HepG2 (cell line): ENCODE results near the gene ANKK1. TPM values are rescaled to one million over a fixed set of nuclear protein-coding genes. Genes with fewer than 3 reads are reported as not detected.

Source experiments
- ATAC-seq: fragments of 200-7000 bp; cut with Tn5 transposase; 3 replicates; pipeline ENCODE4 v1.9.1; 2020; ENCODE audit warnings: mild to moderate bottlenecking, moderate library complexity
- BruUV-seq: library from RNA; stranded (reverse); fragments of 400-500 nt; replicated peaks from 2 replicates; lab custom pipeline; 2021; lab: Mats Ljungman, UMichigan
- CTCF ChIA-PET: fragments of 300-600 bp; formaldehyde crosslinking; extraction: SDS; loops from one replicate; lab custom pipeline; 2021; ENCODE audit warnings: low total read pairs, inconsistent platforms, low intra/inter-chr PET ratio; lab: Yijun Ruan, JAX
- POLR2A ChIA-PET: fragments of 350-600 bp; sonication (Branson Sonifier 250); formaldehyde crosslinking; loops from one replicate; lab custom pipeline; 2020; ENCODE audit warnings: antibody characterized with exemption, inconsistent platforms; lab: Yijun Ruan, JAX
- DNase-seq: peaks from one replicate; pipeline ENCODE4 v3.0.0-alpha.2; 2015; ENCODE audit warnings: low spot score
- FAIRE-seq: peaks from 3 replicates; lab custom pipeline; 2011; peaks lifted over from hg19 to GRCh38; lab: Jason Lieb, UNC
- H2AFZ ChIP-seq: one replicate; pipeline ENCODE4 v1.6.1; 2011; ENCODE audit warnings: low read length, inconsistent platforms
- H3K27ac ChIP-seq: fragments of 300-600 bp; 3 replicates; pipeline ENCODE4 v1.8.0; 2011; ENCODE audit warnings: mixed run types, mild to moderate bottlenecking, mixed read lengths, low read length, inconsistent platforms; ENCODE audit not compliant: insufficient read depth; ENCODE audit errors: extremely low read length
- H3K27me3 ChIP-seq, 2 experiments: fragments of 200-600 bp in 1 of 2; 2 replicates in 1 of 2; 3 replicates in 1 of 2; pipeline versions ENCODE4 v1.6.0 to v1.8.0; 2011; ENCODE audit warnings: low read length in 2 of 2, mild to moderate bottlenecking in 2 of 2, moderate library complexity in 2 of 2, inconsistent platforms in 1 of 2; ENCODE audit not compliant: insufficient read depth in 2 of 2, control insufficient read depth in 1 of 2
- H3K36me3 ChIP-seq, 2 experiments: fragments of 200-600 bp in 1 of 2; replicated peaks in 1 of 2; 2 replicates in 1 of 2; 3 replicates in 1 of 2; pipeline versions ENCODE4 v1.5.1 to v1.8.0; 2011; ENCODE audit warnings: low read length in 2 of 2, inconsistent platforms in 1 of 2; ENCODE audit not compliant: insufficient read depth in 2 of 2, control insufficient read depth in 1 of 2
- H3K4me1 ChIP-seq: 2 replicates; pipeline ENCODE4 v1.5.1; 2012; ENCODE audit warnings: low read length, inconsistent platforms; ENCODE audit not compliant: insufficient read depth
- H3K4me2 ChIP-seq: 2 replicates; pipeline ENCODE4 v1.6.0; 2011; ENCODE audit warnings: low read depth, low read length, inconsistent platforms
- H3K4me3 ChIP-seq, 3 experiments: fragments of 200-600 bp in 1 of 3; sonication (generic), shearing (Covaris generic) in 1 of 3; replicated peaks in 1 of 3; 2 replicates each; pipeline ENCODE4 v1.5.1; 2011 to 2016; ENCODE audit warnings: low read length in 3 of 3, inconsistent platforms in 2 of 3, low read depth in 2 of 3, mild to moderate bottlenecking in 2 of 3, control low read depth in 1 of 3, mixed read lengths in 1 of 3; ENCODE audit not compliant: insufficient read depth in 1 of 3
- H3K79me2 ChIP-seq: one replicate; pipeline ENCODE4 v1.6.1; 2011; ENCODE audit warnings: low read length, inconsistent platforms; ENCODE audit not compliant: insufficient read depth
- H3K9ac ChIP-seq: 2 replicates; pipeline ENCODE4 v1.6.0; 2011; ENCODE audit warnings: mild to moderate bottlenecking, low read depth, low read length, inconsistent platforms; ENCODE audit not compliant: insufficient read depth
- H3K9me3 ChIP-seq: 2 replicates; pipeline ENCODE4 v1.5.1; 2012; ENCODE audit warnings: mild to moderate bottlenecking, low read length
- H4K20me1 ChIP-seq: 2 replicates; pipeline ENCODE4 v1.6.0; 2011; ENCODE audit warnings: inconsistent platforms, mild to moderate bottlenecking, low read length, moderate library complexity; ENCODE audit not compliant: insufficient read depth
- ARID2 ChIP-seq: sonication (generic); formaldehyde crosslinking; IDR thresholded peaks from 2 replicates; pipeline ENCODE4 v1.8.1; 2022; ENCODE audit warnings: mild to moderate bottlenecking, missing genetic modification reagents, borderline replicate concordance
- FOSL2 ChIP-seq: sonication (generic); formaldehyde crosslinking; IDR thresholded peaks from 2 replicates; pipeline ENCODE4 v1.4.0; 2020; ENCODE audit warnings: missing genetic modification reagents
- KLF16 ChIP-seq, 2 experiments: sonication (generic) in 1 of 2; formaldehyde crosslinking in 1 of 2; IDR thresholded peaks; 2 replicates each; pipeline versions ENCODE4 v1.6.1 to v1.8.0; 2016 to 2023; ENCODE audit warnings: missing genetic modification reagents in 2 of 2, missing compliant biosample characterization in 1 of 2
- PAF1 ChIP-seq: IDR thresholded peaks from 2 replicates; pipeline ENCODE4 v1.6.1; 2016; ENCODE audit warnings: missing genetic modification reagents, missing compliant biosample characterization
- TBL1XR1 ChIP-seq: fragments of 150-350 bp; IDR thresholded peaks from 2 replicates; pipeline ENCODE4 v1.6.1; 2014; ENCODE audit warnings: borderline replicate concordance, low read length; ENCODE audit not compliant: partially characterized antibody
- TRAFD1 ChIP-seq: sonication (generic); formaldehyde crosslinking; IDR thresholded peaks from 2 replicates; pipeline ENCODE4 v1.5.1; 2020; ENCODE audit warnings: missing genetic modification reagents, mild to moderate bottlenecking, borderline replicate concordance
- ZBTB25 ChIP-seq: IDR thresholded peaks from 2 replicates; pipeline ENCODE4 v1.6.1; 2018; ENCODE audit warnings: missing genetic modification reagents
- ZNF121 ChIP-seq: sonication (generic); formaldehyde crosslinking; IDR thresholded peaks from 2 replicates; pipeline ENCODE4 v1.5.0; 2020; ENCODE audit warnings: mild to moderate bottlenecking, missing genetic modification reagents
- ZNF558 ChIP-seq: sonication (generic); formaldehyde crosslinking; IDR thresholded peaks from 2 replicates; pipeline ENCODE4 v1.9.0; 2022; ENCODE audit warnings: mild to moderate bottlenecking, missing genetic modification reagents, borderline replicate concordance
- ZNF607 ChIP-seq: sonication (generic); formaldehyde crosslinking; IDR thresholded peaks from 2 replicates; pipeline ENCODE4 v1.5.1; 2020; ENCODE audit warnings: missing genetic modification reagents, mild to moderate bottlenecking, borderline replicate concordance
- ZNF773 ChIP-seq: sonication (generic); formaldehyde crosslinking; IDR thresholded peaks from 2 replicates; pipeline ENCODE4 v1.4.0; 2020; ENCODE audit warnings: missing genetic modification reagents, borderline replicate concordance
- ZNF816 ChIP-seq: sonication (generic); formaldehyde crosslinking; IDR thresholded peaks from 2 replicates; pipeline ENCODE4 v1.8.0; 2022; ENCODE audit warnings: missing genetic modification reagents, mild to moderate bottlenecking, borderline replicate concordance
- WGBS: methylation state at CpG from one replicate; pipeline ENCODE4 v1.1.6; 2017; ENCODE audit warnings: low lambda C conversion rate; 5-methylcytosine and 5-hydroxymethylcytosine counted together
- in situ Hi-C: cut with HindIII; loops from 2 replicates; pipeline ENCODE4 v1.10.0; 2017; ENCODE audit warnings: low pct_unique_long_range_greater_than_20kb; ENCODE audit not compliant: extremely low pct_ligation_motif_present
- intact Hi-C: fragments of 100-400 bp; cut with micrococcal nuclease; formaldehyde crosslinking; loops from one replicate; pipeline ENCODE4 v1.10.0; 2022; ENCODE audit not compliant: unreplicated experiment
- polyA plus RNA-seq, 8 experiments: library from polyadenylated mRNA; depleted of rRNA in 3 of 8; stranded (reverse) in 7 of 8; unstranded in 1 of 8; fragments of >200 nt; fragmentation: Illumina TruSeq in 4 of 8; extraction: Trizol in 4 of 8; gene quantifications; 2 replicates each; pipeline versions ENCODE4 v1.2.1 to v1.2.3, GENCODE V29; 2011 to 2016; ENCODE audit warnings: low read depth in 4 of 8, missing spikeins in 1 of 8, mixed read lengths in 1 of 8; ENCODE audit not compliant: insufficient read depth in 1 of 8
- total RNA-seq, 5 experiments: library from RNA; depleted of rRNA; stranded (reverse); fragments of >200 nt; fragmentation: Illumina TruSeq; extraction: Trizol; gene quantifications; 2 replicates each; pipeline ENCODE4 v1.2.3, GENCODE V29; 2016; ENCODE audit warnings: low read depth in 1 of 5
- TF ChIP-seq, protein P1 (sequence below): sonication (generic); formaldehyde crosslinking; IDR thresholded peaks from 2 replicates; pipeline ENCODE4 v1.5.0; 2020; ENCODE audit warnings: missing genetic modification reagents

ANKK1 gene
- total and polyA plus RNA-seq, 2 of the 13 experiments (the other 11 are each of a cell fraction or from before 2014, with no cell fraction given): 0.04 to 0.22 TPM

GRCh38 chr11:113409526-113409925 is 21.9 kb downstream of the ANKK1 start:
- Histone ChIP-seq H3K4me3 (no peak overlapping the region), H4K20me1 (no peaks in the 10 kb centered on the region), H3K79me2 (no peaks in the 10 kb centered on the region), H3K9me3 (no peaks in the 10 kb centered on the region), H3K9ac (no peak overlapping the region), H3K27me3 (peaks cover 6 to 34% of the 10 kb centered on the region in 2 experiments; a peak in 2 of 5 replicates), H3K4me1 (no peaks in the 10 kb centered on the region), H2AFZ (no peak overlapping the region), H3K27ac (no peak overlapping the region), H3K4me2 (no peak overlapping the region), H3K36me3 (no peaks in the 10 kb centered on the region)
- DNase-seq: no peak
- ATAC-seq: no peak
- TF ChIP-seq, protein P1, sequence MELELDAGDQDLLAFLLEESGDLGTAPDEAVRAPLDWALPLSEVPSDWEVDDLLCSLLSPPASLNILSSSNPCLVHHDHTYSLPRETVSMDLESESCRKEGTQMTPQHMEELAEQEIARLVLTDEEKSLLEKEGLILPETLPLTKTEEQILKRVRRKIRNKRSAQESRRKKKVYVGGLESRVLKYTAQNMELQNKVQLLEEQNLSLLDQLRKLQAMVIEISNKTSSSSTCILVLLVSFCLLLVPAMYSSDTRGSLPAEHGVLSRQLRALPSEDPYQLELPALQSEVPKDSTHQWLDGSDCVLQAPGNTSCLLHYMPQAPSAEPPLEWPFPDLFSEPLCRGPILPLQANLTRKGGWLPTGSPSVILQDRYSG (CRISPR knock-in tag): no peak
- TF ChIP-seq ZBTB25 (CRISPR knock-in tag) (no peak), KLF16 (CRISPR knock-in tag; IDR thresholded peaks at IDR 0.05) (no peak), ZNF558 (CRISPR knock-in tag) (no peak), TRAFD1 (CRISPR knock-in tag) (no peak), PAF1 (CRISPR knock-in tag) (no peak), ZNF121 (no peak), FOSL2 (CRISPR knock-in tag) (no peak), ZNF607 (CRISPR knock-in tag) (no peak), ZNF773 (no peak), ARID2 (CRISPR knock-in tag) (no peak), TBL1XR1 (no peak), ZNF816 (CRISPR knock-in tag) (no peak)
- BruUV-seq: no TSS peak
- ChIA-PET CTCF (no interaction called here), POLR2A (no interaction called here)
- intact Hi-C loops: no loop called here
- in situ Hi-C loops: loop anchor here (10.0 kb wide), 1 partner anchor 65 kb away; no protein-coding TSS in a partner anchor
- no peak for FAIRE-seq
- WGBS: 11% methylated on average over 3 of the region's 3 CpGs
